Neural progenitor cell (in vitro differentiated cells): ENCODE data around the gene SCUBE3. TPM values are rescaled to one million over a fixed set of nuclear protein-coding genes. Genes with fewer than 3 reads are reported as not detected.
A peak's percentile ranks its signal among the peaks of the same experiment; 100 is the strongest.

Experiments
- DNase-seq: peaks from one replicate; pipeline ENCODE4 v3.0.0-alpha.2; 2016; ENCODE audit warnings: low spot score
- H2AFZ ChIP-seq: fragments of 200-600 bp; sonication (generic); replicated peaks from 2 replicates; pipeline ENCODE4 v1.6.1; 2016; ENCODE audit warnings: antibody characterized with exemption
- H3F3A ChIP-seq: fragments of 200-600 bp; sonication (generic); 2 replicates; pipeline ENCODE4 v1.6.1; 2016; ENCODE audit warnings: antibody characterized with exemption, low read depth
- H3K27ac ChIP-seq: fragments of 200-600 bp; sonication (generic); 2 replicates; pipeline ENCODE4 v1.5.1; 2016; ENCODE audit warnings: mild to moderate bottlenecking
- H3K27me3 ChIP-seq: fragments of 200-600 bp; sonication (generic); 2 replicates; pipeline ENCODE4 v1.6.1; 2016; ENCODE audit warnings: mild to moderate bottlenecking, moderate library complexity
- H3K36me3 ChIP-seq: fragments of 200-600 bp; sonication (generic); 2 replicates; pipeline ENCODE4 v1.5.1; 2016
- H3K4me1 ChIP-seq: fragments of 200-600 bp; sonication (generic); 2 replicates; pipeline ENCODE4 v1.6.1; 2016; ENCODE audit warnings: mixed run types
- H3K4me2 ChIP-seq: fragments of 200-600 bp; sonication (generic); 2 replicates; pipeline ENCODE4 v1.6.1; 2016
- H3K4me3 ChIP-seq: fragments of 200-600 bp; sonication (generic); 2 replicates; pipeline ENCODE4 v1.5.1; 2016
- H3K79me2 ChIP-seq: fragments of 200-600 bp; sonication (generic); 2 replicates; pipeline ENCODE4 v1.6.1; 2016; ENCODE audit warnings: low read depth
- H3K9ac ChIP-seq: fragments of 200-600 bp; sonication (generic); 2 replicates; pipeline ENCODE4 v1.6.1; 2016
- H3K9me3 ChIP-seq: fragments of 200-600 bp; sonication (generic); 2 replicates; pipeline ENCODE4 v1.5.1; 2016; ENCODE audit warnings: low read depth
- H4K20me1 ChIP-seq: fragments of 200-600 bp; sonication (generic); 2 replicates; pipeline ENCODE4 v1.6.1; 2016; ENCODE audit warnings: low read depth
- H3K27ac Mint-ChIP-seq: 3 replicates; pipeline ENCODE4 v1.8.0; 2021; ENCODE audit warnings: mixed read lengths
- H3K27me3 Mint-ChIP-seq: 2 replicates; pipeline ENCODE4 v1.8.0; 2022; ENCODE audit warnings: low read depth, mild to moderate bottlenecking, inconsistent platforms, moderate library complexity, mixed read lengths; ENCODE audit not compliant: insufficient read depth
- H3K36me3 Mint-ChIP-seq: 3 replicates; pipeline ENCODE4 v1.8.0; 2021; ENCODE audit warnings: mixed read lengths
- H3K4me1 Mint-ChIP-seq: 3 replicates; pipeline ENCODE4 v1.8.0; 2021; ENCODE audit warnings: mixed read lengths
- H3K4me3 Mint-ChIP-seq: 3 replicates; pipeline ENCODE4 v1.8.0; 2021; ENCODE audit warnings: mild to moderate bottlenecking, moderate library complexity, mixed read lengths
- H3K9me3 Mint-ChIP-seq: 3 replicates; pipeline ENCODE4 v1.8.0; 2020; ENCODE audit warnings: mixed read lengths
- EZH2 ChIP-seq: fragments of 200-600 bp; sonication (generic); IDR thresholded peaks from 2 replicates; pipeline ENCODE4 v1.6.1; 2017; ENCODE audit warnings: antibody characterized with exemption, mild to moderate bottlenecking, moderate library complexity
- EZH2phosphoT487 ChIP-seq: fragments of 200-600 bp; sonication (generic); IDR thresholded peaks from 2 replicates; pipeline ENCODE4 v1.6.1; 2017; ENCODE audit warnings: antibody characterized with exemption
- total RNA-seq: library from RNA; depleted of rRNA; stranded (reverse); fragments of >200 nt; gene quantifications from 2 replicates; pipeline ENCODE4 v1.2.3, GENCODE V29; 2015; ENCODE audit warnings: low replicate concordance
- TF ChIP-seq, protein P1 (sequence below): fragments of 200-600 bp; sonication (generic); IDR thresholded peaks from 2 replicates; pipeline ENCODE4 v1.5.1; 2017; ENCODE audit warnings: antibody characterized with exemption, mild to moderate bottlenecking

Gene SCUBE3
- total RNA-seq, 1 donor from 2014 or later, result 11.4 TPM

DNA sequence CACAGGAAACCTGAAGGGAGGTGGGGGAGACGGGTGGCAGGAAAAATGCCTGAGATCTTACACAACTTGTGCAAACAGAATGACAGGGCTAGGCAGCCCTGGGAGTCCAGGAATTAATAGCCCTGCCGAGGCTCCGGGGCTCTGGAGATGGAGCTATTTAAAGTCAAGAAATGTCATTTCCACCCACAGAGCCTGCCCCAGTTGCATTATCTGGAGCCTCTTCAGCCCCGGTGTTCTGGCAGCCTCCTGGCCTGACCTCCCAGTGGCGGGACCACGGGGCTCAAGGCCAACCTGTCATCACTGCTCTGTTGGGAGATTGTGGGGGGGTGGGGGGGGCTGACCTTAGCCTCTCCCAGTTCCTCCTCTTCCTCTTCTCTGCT is 28.5 kb upstream of the SCUBE3 start:
- H3K4me2 ChIP-seq, result no peak overlapping the region
- no peak for DNase-seq
- no peaks in the 10 kb centered on the region for H3K79me2 ChIP-seq
- peaks cover 2% of the 10 kb centered on the region for H3K27me3 Mint-ChIP-seq
- H3K27ac Mint-ChIP-seq, result no peak overlapping the region
- H3K9me3 ChIP-seq, result no peaks in the 10 kb centered on the region
- H3K27ac ChIP-seq, result no peak overlapping the region
- TF ChIP-seq EZH2 (no peak), EZH2phosphoT487 (no peak)
- TF ChIP-seq, protein P1, sequence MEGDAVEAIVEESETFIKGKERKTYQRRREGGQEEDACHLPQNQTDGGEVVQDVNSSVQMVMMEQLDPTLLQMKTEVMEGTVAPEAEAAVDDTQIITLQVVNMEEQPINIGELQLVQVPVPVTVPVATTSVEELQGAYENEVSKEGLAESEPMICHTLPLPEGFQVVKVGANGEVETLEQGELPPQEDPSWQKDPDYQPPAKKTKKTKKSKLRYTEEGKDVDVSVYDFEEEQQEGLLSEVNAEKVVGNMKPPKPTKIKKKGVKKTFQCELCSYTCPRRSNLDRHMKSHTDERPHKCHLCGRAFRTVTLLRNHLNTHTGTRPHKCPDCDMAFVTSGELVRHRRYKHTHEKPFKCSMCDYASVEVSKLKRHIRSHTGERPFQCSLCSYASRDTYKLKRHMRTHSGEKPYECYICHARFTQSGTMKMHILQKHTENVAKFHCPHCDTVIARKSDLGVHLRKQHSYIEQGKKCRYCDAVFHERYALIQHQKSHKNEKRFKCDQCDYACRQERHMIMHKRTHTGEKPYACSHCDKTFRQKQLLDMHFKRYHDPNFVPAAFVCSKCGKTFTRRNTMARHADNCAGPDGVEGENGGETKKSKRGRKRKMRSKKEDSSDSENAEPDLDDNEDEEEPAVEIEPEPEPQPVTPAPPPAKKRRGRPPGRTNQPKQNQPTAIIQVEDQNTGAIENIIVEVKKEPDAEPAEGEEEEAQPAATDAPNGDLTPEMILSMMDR, result no peak
- H3K4me3 ChIP-seq, result no peak overlapping the region
- no peak overlapping the region for H3K4me3 Mint-ChIP-seq
- peaks cover 11% of the 10 kb centered on the region for H3K4me1 Mint-ChIP-seq
- no peaks in the 10 kb centered on the region for H3K36me3 ChIP-seq
- peaks cover 23% of the 10 kb centered on the region for H3K27me3 ChIP-seq
- H4K20me1 ChIP-seq, result no peaks in the 10 kb centered on the region
- H3K9me3 Mint-ChIP-seq, result no peaks in the 10 kb centered on the region
- H3K9ac ChIP-seq, result no peak overlapping the region
- H2AFZ ChIP-seq, result no peak overlapping the region
- H3K4me1 ChIP-seq, result no peaks in the 10 kb centered on the region
- H3K36me3 Mint-ChIP-seq, result no peaks in the 10 kb centered on the region
- H3F3A ChIP-seq, result no peaks in the 10 kb centered on the region

DNA sequence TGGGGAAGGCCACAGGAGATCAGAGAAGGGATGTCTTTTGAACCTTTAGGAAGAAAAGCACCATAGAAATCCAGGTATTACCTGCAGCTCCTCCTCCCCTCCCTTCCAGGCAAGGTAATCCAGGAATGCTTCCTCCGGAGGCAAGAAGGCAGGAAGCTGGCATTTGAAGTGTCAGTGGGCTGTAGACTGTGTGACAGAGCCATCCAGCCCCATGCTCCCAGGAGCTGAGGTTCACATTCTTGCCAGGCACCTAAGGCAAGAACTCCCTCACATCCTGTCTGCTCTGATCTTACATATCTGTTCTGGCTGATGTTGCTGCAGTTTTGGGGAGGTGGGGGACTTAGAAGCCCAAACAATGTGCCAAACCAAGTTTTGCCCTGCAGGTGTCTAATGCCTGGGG is 27.8 kb upstream of the SCUBE3 start:
- Mint-ChIP-seq H3K4me1 (peaks cover 11% of the 10 kb centered on the region), H3K36me3 (no peaks in the 10 kb centered on the region), H3K4me3 (no peak overlapping the region), H3K9me3 (no peaks in the 10 kb centered on the region), H3K27ac (peak overlapping the region; percentile 57), H3K27me3 (peaks cover 4% of the 10 kb centered on the region)
- no peak for DNase-seq
- Histone ChIP-seq H4K20me1 (no peaks in the 10 kb centered on the region), H3K4me3 (no peak overlapping the region), H3K36me3 (no peaks in the 10 kb centered on the region), H3F3A (no peaks in the 10 kb centered on the region), H3K9ac (no peak overlapping the region), H3K4me2 (no peak overlapping the region), H3K9me3 (no peaks in the 10 kb centered on the region), H2AFZ (no peak overlapping the region), H3K27me3 (peaks cover 23% of the 10 kb centered on the region), H3K79me2 (no peaks in the 10 kb centered on the region), H3K4me1 (no peaks in the 10 kb centered on the region), H3K27ac (no peak overlapping the region)
- TF ChIP-seq, protein P1, result no peak
- no peak for TF ChIP-seq EZH2phosphoT487
- no peak for TF ChIP-seq EZH2

DNA sequence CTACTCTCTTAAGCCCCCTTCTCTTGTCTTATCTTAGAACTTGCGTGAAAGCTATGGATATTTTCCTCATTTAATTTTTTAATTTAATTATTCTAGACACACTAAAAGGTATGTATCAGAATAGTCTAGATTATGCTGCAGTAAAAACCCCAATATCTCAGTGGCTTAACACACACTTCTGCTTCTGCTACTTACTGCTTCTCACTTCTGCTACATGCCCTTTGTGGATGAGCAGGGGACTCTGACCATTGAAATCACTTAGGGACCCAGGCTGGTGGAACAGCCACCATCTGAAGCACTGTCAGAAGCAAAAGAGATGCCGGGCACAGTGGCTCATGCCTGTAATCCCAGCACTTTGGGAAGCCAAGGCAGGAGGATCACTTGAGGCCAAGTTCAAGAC is 27.2 kb upstream of the SCUBE3 start:
- Mint-ChIP-seq H3K4me1 (peaks cover 11% of the 10 kb centered on the region), H3K27ac (no peak overlapping the region), H3K9me3 (no peaks in the 10 kb centered on the region), H3K27me3 (peaks cover 4% of the 10 kb centered on the region), H3K36me3 (no peaks in the 10 kb centered on the region), H3K4me3 (no peak overlapping the region)
- H3K9ac ChIP-seq, result no peak overlapping the region
- H3F3A ChIP-seq, result no peaks in the 10 kb centered on the region
- no peak for DNase-seq
- H3K9me3 ChIP-seq, result no peaks in the 10 kb centered on the region
- H3K4me2 ChIP-seq, result no peak overlapping the region
- H3K27ac ChIP-seq, result no peak overlapping the region
- H3K79me2 ChIP-seq, result no peaks in the 10 kb centered on the region
- H4K20me1 ChIP-seq, result no peaks in the 10 kb centered on the region
- H3K4me3 ChIP-seq, result no peak overlapping the region
- no peak for TF ChIP-seq EZH2phosphoT487
- H3K27me3 ChIP-seq, result peaks cover 18% of the 10 kb centered on the region
- no peak overlapping the region for H2AFZ ChIP-seq
- H3K36me3 ChIP-seq, result no peaks in the 10 kb centered on the region
- no peaks in the 10 kb centered on the region for H3K4me1 ChIP-seq

DNA sequence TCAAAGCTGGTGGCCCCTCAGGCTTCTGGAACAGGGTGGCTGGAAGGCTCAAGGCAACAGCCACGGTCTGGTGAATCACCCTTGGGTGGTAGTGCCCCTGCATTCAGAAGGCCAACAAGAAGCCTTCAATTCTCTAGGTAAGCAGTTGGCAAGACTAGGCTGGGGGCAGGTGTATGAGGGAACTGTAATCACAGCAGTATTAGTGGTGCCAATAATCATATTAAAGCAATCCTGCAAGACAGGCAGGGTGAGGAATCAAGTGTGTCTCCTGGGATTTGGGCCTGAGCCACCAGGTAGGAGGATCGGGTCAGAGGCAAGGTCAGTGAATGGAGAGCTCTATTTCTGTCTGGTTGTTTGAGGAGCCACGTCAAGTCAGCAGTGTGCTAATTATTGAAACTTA is 24.9 kb upstream of the SCUBE3 start:
- Mint-ChIP-seq H3K4me1 (peaks cover 19% of the 10 kb centered on the region), H3K27me3 (peaks cover 7% of the 10 kb centered on the region), H3K36me3 (no peaks in the 10 kb centered on the region), H3K27ac (no peak overlapping the region), H3K9me3 (no peaks in the 10 kb centered on the region), H3K4me3 (no peak overlapping the region)
- H3K4me1 ChIP-seq, result peaks cover 18% of the 10 kb centered on the region
- TF ChIP-seq EZH2 (no peak), EZH2phosphoT487 (no peak)
- TF ChIP-seq, protein P1, result no peak
- no peak overlapping the region for H2AFZ ChIP-seq
- H4K20me1 ChIP-seq, result no peaks in the 10 kb centered on the region
- no peak for DNase-seq
- no peak overlapping the region for H3K27ac ChIP-seq
- H3K9ac ChIP-seq, result no peak overlapping the region
- no peaks in the 10 kb centered on the region for H3K36me3 ChIP-seq
- no peak overlapping the region for H3K4me2 ChIP-seq
- no peaks in the 10 kb centered on the region for H3K79me2 ChIP-seq
- H3K27me3 ChIP-seq, result no peaks in the 10 kb centered on the region
- H3K9me3 ChIP-seq, result no peaks in the 10 kb centered on the region
- H3K4me3 ChIP-seq, result no peak overlapping the region
- H3F3A ChIP-seq, result peaks cover 7% of the 10 kb centered on the region
